ENCODE data around the gene DDX1.

Gene DDX1

GRCh38 chr2:15630121-15630977, 38.7 kb downstream of the DDX1 start:
- no peak for DNase-seq (ENCODE audit: low read depth)

- DNase-seq (ENCODE audit: low read depth), result no peak
Observed at GRCh38 chr2:15630978-15631719, 39.5 kb downstream of the DDX1 start.

- DNase-seq (ENCODE audit: low read depth), result no peak
Observed at GRCh38 chr2:15631883-15632282, 40.2 kb downstream of the DDX1 start.

GRCh38 chr2:15633043-15633970, 41.6 kb downstream of the DDX1 start:
- DNase-seq (ENCODE audit: low read depth), result no peak

- no peak for DNase-seq (ENCODE audit: low read depth)
Observed at GRCh38 chr2:15633971-15634346, 42.3 kb downstream of the DDX1 start.

- DNase-seq (ENCODE audit: low read depth), result no peak
Observed at GRCh38 chr2:15634846-15635490, 43.3 kb downstream of the DDX1 start.

- peak; percentile 31 for DNase-seq (ENCODE audit: low read depth)
Observed at GRCh38 chr2:15636972-15637785, 45.5 kb downstream of the DDX1 start.

- DNase-seq (ENCODE audit: low read depth), result no peak
Observed at GRCh38 chr2:15638720-15639119, 47.1 kb downstream of the DDX1 start.

GRCh38 chr2:15639323-15640251, 47.9 kb downstream of the DDX1 start:
- DNase-seq (ENCODE audit: low read depth), result no peak

- DNase-seq (ENCODE audit: low read depth), result no peak
Observed at GRCh38 chr2:15640261-15640711, 48.6 kb downstream of the DDX1 start.

GRCh38 chr2:15640784-15641183, 49.1 kb downstream of the DDX1 start:
- no peak for DNase-seq (ENCODE audit: low read depth)

GRCh38 chr2:15641530-15641982, 49.9 kb downstream of the DDX1 start:
- DNase-seq (ENCODE audit: low read depth), result no peak

GRCh38 chr2:15642011-15642814, 50.5 kb downstream of the DDX1 start:
- no peak for DNase-seq (ENCODE audit: low read depth)

GRCh38 chr2:15642815-15643500, 51.3 kb downstream of the DDX1 start:
- DNase-seq (ENCODE audit: low read depth), result no peak

GRCh38 chr2:15643791-15644585, 52.3 kb downstream of the DDX1 start:
- no peak for DNase-seq (ENCODE audit: low read depth)

- no peak for DNase-seq (ENCODE audit: low read depth)
Observed at GRCh38 chr2:15645300-15645699, 53.6 kb downstream of the DDX1 start.

GRCh38 chr2:15645720-15646385, 54.2 kb downstream of the DDX1 start:
- no peak for DNase-seq (ENCODE audit: low read depth)

Data from stimulated activated CD8-positive, alpha-beta memory T cell treated with anti-CD3 and anti-CD28 coated beads, Interleukin-12 subunit alpha, Interleukin-12 subunit beta, amount 100 ng/mL, for 1 hour (primary cell).